OCI-M1 (cell line): ENCODE results near the gene EIF4G2.

Source experiments
- DNase-seq: peaks from one replicate; lab custom pipeline; 2025; lab: John Stamatoyannopoulos, UW

EIF4G2 gene

DNA sequence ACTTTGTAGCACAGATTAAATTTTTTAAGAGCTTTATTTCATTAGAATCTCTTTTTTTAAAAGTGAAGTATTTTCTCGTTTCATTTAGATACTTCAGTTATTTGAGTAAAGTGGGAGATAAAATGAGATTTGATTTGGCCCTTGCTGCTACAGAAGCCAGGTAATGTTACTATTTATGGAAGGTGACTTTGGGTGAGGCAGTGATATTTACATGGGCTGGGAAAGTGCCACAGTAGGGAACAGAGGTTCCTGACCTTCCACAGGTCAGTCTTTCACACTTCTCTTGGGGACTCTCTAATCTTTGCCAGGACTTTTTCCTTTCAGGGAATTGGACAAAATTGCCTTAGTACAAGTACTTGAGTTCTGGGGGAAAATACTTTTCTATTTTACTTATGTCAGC lies 37.3 kb downstream of the EIF4G2 start:
- DNase-seq, result no peak

DNA sequence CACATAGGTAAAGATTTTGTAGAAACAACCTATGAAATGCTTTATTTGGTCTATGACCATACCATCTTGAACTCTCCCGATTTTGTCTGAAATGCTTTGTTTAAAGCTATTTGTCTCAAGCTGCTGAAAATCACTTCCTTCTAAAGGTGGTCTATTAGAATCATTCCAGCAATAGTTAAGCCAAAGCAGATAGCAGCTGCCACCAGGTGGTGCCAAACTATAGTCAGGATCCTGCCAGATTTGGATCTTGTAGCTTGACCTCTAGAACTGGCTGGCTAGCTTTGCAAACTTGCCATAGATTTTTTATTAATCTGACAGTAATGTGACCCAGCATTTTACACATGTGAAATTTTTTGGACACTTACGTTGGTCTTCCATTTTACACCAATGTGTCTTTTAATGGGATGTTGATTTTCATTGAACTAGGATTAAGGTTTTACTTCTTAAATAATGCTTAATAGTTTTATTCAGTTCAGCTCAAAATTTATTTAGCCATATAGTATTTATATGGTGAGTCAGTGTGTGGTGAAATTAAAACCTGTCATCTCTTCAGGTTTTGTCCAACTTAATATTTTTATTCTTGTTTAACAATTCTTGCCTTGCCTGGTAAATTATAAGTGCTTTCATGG lies 38.0 kb downstream of the EIF4G2 start:
- peak; percentile 76 for DNase-seq

- no peak for DNase-seq
Observed at GRCh38 chr11:10764412-10764811, 44.3 kb downstream of the EIF4G2 start.

DNA sequence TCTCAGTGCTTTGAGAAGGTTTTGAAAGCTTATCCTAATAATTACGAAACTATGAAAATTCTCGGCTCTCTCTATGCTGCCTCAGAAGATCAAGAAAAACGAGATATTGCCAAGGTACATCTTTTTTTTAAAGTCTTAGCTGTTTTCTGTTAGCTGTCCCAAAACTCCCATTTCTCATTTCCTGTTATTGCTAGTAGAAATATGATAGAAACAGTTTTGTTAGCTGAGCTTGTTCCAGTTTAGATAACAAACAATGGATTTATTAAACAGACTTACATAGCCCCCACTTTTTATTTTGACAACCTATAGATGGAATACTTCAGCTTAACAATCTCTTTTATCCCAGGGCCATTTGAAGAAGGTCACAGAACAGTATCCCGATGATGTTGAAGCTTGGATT lies 45.0 kb downstream of the EIF4G2 start:
- DNase-seq, result no peak

DNA sequence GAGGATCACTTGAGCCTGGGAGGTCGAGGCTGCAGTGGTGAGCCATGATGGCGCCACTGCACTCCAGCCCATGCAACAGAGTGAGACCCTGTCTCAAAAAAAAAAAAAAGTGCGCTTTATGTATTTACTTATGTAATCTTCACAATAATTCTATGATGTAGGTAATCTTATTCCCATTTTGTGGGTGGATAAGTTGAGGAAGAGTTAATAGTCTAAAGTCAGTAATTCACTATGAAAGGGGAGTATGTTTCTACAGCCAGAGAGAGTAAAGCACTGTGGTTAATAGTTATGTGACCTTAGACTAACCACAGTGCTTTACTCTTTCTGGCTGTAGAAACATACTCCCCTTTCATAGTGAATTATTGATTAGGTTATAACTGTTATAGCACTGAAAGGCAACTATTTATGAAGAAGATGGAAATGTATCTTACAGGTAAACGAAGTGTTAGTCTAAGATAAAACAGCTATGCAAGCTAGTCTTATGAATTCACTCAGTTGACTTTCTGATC lies 45.8 kb downstream of the EIF4G2 start:
- no peak for DNase-seq

DNA sequence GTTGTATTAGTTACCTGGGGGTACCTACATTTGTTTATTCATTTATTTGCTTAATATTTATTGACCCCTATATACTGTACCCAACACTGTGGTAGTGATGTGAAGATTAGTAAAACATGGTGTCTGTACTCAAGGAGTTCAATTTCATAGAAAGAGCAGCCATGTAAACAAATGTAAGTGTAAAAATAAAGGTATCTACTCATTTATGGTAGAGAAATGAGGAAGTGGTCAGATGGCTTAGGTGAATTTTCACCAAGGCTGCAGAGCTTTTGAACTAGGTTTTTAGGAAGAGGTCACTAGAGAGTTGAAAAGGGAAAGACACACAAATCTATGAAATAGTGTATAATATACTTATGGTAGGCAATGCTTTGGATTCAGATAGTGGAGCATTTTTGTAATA lies 46.5 kb downstream of the EIF4G2 start:
- peak; percentile 74 for DNase-seq

GRCh38 chr11:10761085-10761698 lies 47.5 kb downstream of the EIF4G2 start:
- no peak for DNase-seq

GRCh38 chr11:10758957-10759356 lies 49.8 kb downstream of the EIF4G2 start:
- peak; percentile 84 for DNase-seq

DNA sequence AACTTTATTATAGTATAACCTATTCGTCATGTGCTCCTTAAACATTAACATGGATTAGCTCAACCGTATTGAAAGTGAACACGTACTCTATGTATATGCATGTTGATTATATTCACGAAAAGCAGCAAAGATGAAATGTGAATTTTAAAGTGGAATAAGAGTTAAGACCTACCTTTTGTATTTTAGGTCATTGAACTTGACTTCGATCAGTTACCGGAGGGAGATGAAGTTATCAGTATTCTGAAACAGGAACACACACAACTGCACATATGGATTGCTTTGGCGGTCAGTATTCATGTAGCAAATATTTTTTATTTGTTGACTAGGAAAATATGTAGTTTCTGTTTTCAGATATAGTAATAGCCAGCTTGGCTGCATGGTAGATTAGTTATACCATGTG lies 56.2 kb downstream of the EIF4G2 start:
- no peak for DNase-seq

DNA sequence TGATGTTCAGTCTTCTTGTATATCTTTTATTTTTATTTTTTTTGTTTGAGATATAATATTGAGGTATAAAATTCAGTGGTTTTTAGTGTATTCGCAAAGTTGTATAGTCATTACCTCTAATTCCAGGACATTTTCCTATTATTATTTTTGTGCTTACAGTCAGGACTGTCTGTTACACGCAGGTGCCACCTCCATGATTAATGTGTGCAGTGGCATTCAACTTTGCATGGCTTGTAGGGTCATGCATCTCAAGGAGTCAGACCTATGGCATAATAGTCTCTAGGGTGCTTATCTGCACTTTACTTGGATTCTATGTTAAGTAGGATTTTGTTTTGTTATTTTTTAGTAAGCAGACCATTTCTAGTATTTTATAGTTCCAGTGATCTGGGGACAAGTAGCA lies 56.7 kb downstream of the EIF4G2 start:
- peak; percentile 37 for DNase-seq

DNA sequence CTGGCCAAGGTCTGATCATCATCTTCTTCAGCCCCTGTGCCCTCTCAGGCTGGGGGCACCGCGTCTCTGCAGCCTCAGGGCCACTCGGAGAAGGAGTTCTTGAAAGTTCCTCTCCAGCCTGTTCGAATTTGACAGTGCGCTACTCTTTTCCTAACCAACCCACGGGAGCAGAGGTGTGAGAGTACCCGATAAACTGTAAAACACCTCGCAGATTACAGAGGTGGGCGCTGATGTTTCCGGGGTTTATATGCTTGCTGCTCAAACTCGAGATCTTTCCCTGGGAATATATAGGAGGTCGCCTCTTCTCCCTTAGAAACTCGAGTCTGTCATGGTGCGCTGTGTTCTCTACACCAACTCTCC lies 57.2 kb downstream of the EIF4G2 start:
- peak; percentile 56 for DNase-seq

- DNase-seq, result peak; percentile 95
Observed at GRCh38 chr11:10750838-10751580, 57.7 kb downstream of the EIF4G2 start, which contains the start of gene CTR9. Gene CTR9, plus strand, starts transcription at chr11:10751246. Its CDS starts 167 bp downstream, at chr11:10751413.

DNA sequence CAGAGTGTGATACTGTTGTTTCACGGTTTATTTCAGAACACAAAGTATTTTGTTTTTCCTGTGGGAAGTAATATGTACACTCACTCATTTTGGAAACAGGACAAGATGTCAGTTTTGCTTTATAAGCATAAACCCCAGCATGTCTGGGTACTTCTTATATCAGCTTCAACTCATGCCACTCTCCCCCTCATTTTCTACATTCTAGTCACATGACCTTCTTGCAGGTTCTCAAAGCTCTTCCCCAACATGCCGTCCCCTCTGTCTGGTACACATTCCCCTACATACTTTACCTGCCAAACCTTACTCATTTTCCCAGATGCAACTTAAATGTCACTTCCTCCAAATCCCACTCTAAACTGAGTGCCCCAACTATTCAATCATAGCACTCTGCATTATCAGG lies 59.2 kb downstream of the EIF4G2 start:
- peak; percentile 28 for DNase-seq

DNA sequence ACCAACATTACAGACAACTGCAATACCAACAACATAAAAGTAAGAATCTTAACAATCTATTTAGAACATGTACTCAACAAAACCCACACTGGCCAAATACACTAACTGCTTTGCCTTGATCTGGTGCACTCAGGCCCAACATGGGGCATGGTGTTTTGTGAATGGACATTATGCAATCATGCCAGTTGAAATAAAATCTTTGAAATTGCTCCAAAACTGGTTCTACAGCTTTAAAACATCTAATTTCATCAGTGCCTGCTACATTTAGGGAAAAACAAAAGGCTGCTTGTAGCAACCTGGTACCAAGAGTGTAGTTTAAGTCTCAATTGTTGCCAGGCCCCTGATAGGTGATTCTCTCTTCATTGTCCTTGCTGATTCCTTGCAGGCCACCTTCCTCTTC lies 61.0 kb downstream of the EIF4G2 start:
- no peak for DNase-seq
